ENCODE results near the gene BARX2. TPM values are rescaled to one million over a fixed set of nuclear protein-coding genes. Genes with fewer than 3 reads are reported as not detected.

The BARX2 gene
- total RNA-seq, 1 experiment from 2014 or later = 13.4 TPM

GRCh38 chr11:129390303-129390821 is 14.7 kb downstream of the BARX2 start:
- H3K4me1 ChIP-seq (replicated peaks; ENCODE audit: insufficient read depth) = peaks cover 9% of the 10 kb centered on the region
- no peaks in the 10 kb centered on the region for H3K9me3 ChIP-seq (ENCODE audit: insufficient read depth, low read depth)
- peaks cover 49% of the 10 kb centered on the region for H3K79me2 ChIP-seq (ENCODE audit: low read depth)
- no peak for DNase-seq
- H3K4me2 ChIP-seq = no peak overlapping the region
- ChIA-PET POLR2A (ENCODE audit: unreplicated experiment) (no interaction called here), CTCF (no interaction called here)
- H3K4me3 ChIP-seq = no peak overlapping the region
- H3K27ac ChIP-seq = no peak overlapping the region
- H3K9me2 ChIP-seq (ENCODE audit: insufficient read depth) = no peaks in the 10 kb centered on the region
- no TSS peak for BruUV-seq (replicated peaks)
- no peaks in the 10 kb centered on the region for H4K20me1 ChIP-seq (ENCODE audit: insufficient read depth)
- no peaks in the 10 kb centered on the region for H3K36me3 ChIP-seq (ENCODE audit: low read depth)
- H3F3A ChIP-seq (ENCODE audit: insufficient read depth, low read depth) = no peaks in the 10 kb centered on the region; the same call in 1 of the 2 replicates
- TF ChIP-seq CTCF (conservative IDR thresholded peaks at IDR 0.05) (no peak), EZH2 (IDR thresholded peaks at IDR 0.05; ENCODE audit: low read depth) (no peak)
- H3K27me3 ChIP-seq (ENCODE audit: insufficient read depth, low read depth) = no peaks in the 10 kb centered on the region
- intact Hi-C loops (cut with micrococcal nuclease; ENCODE audit: unreplicated experiment) = no loop called here
- H2AFZ ChIP-seq = no peak overlapping the region

- H3K36me3 ChIP-seq (ENCODE audit: low read depth) = no peaks in the 10 kb centered on the region
- peaks cover 9% of the 10 kb centered on the region for H3K4me1 ChIP-seq (replicated peaks; ENCODE audit: insufficient read depth)
- DNase-seq = no peak
- peaks cover 51% of the 10 kb centered on the region for H3K79me2 ChIP-seq (ENCODE audit: low read depth)
- H3K27ac ChIP-seq = no peak overlapping the region
- no peaks in the 10 kb centered on the region; the same call in 1 of the 2 replicates for H3F3A ChIP-seq (ENCODE audit: insufficient read depth, low read depth)
- no peaks in the 10 kb centered on the region for H3K9me2 ChIP-seq (ENCODE audit: insufficient read depth)
- intact Hi-C loops (cut with micrococcal nuclease; ENCODE audit: unreplicated experiment) = no loop called here
- TF ChIP-seq EZH2 (IDR thresholded peaks at IDR 0.05; ENCODE audit: low read depth) (no peak), CTCF (conservative IDR thresholded peaks at IDR 0.05) (no peak)
- H4K20me1 ChIP-seq (ENCODE audit: insufficient read depth) = no peaks in the 10 kb centered on the region
- no TSS peak for BruUV-seq (replicated peaks)
- POLR2A ChIA-PET (ENCODE audit: unreplicated experiment) = interaction anchor here (0.6 kb wide), 1 partner anchor 245 kb away, joined by 3 read pairs; no protein-coding TSS in a partner anchor
- H3K9me3 ChIP-seq (ENCODE audit: insufficient read depth, low read depth) = no peaks in the 10 kb centered on the region
- no peak overlapping the region for H2AFZ ChIP-seq
- no peak overlapping the region for H3K4me3 ChIP-seq
- CTCF ChIA-PET = no interaction called here
- H3K27me3 ChIP-seq (ENCODE audit: insufficient read depth, low read depth) = no peaks in the 10 kb centered on the region
- H3K4me2 ChIP-seq = no peak overlapping the region
Measured at GRCh38 chr11:129391360-129391759, 15.7 kb downstream of the BARX2 start.

- CTCF ChIA-PET = no interaction called here
- intact Hi-C loops (cut with micrococcal nuclease; ENCODE audit: unreplicated experiment) = no loop called here
- no peaks in the 10 kb centered on the region; the same call in 1 of the 2 replicates for H3F3A ChIP-seq (ENCODE audit: insufficient read depth, low read depth)
Measured at GRCh38 chr11:129391821-129392220, 16.2 kb downstream of the BARX2 start.

More at GRCh38 chr11:129391821-129392220, 16.2 kb downstream of the BARX2 start:
- H3K27me3 ChIP-seq (ENCODE audit: insufficient read depth, low read depth) = no peaks in the 10 kb centered on the region
- POLR2A ChIA-PET (ENCODE audit: unreplicated experiment) = interaction anchor here (0.6 kb wide), 1 partner anchor 246 kb away, joined by 3 read pairs; no protein-coding TSS in a partner anchor
- H3K4me1 ChIP-seq (replicated peaks; ENCODE audit: insufficient read depth) = peaks cover 9% of the 10 kb centered on the region
- peaks cover 55% of the 10 kb centered on the region for H3K79me2 ChIP-seq (ENCODE audit: low read depth)
- no peak overlapping the region for H2AFZ ChIP-seq
- no TSS peak for BruUV-seq (replicated peaks)
- no peaks in the 10 kb centered on the region for H4K20me1 ChIP-seq (ENCODE audit: insufficient read depth)
- H3K4me2 ChIP-seq = no peak overlapping the region
- H3K36me3 ChIP-seq (ENCODE audit: low read depth) = no peaks in the 10 kb centered on the region
- H3K4me3 ChIP-seq = no peak overlapping the region
- H3K9me2 ChIP-seq (ENCODE audit: insufficient read depth) = no peaks in the 10 kb centered on the region
- TF ChIP-seq CTCF (conservative IDR thresholded peaks at IDR 0.05) = no peak
- no peak for TF ChIP-seq EZH2 (IDR thresholded peaks at IDR 0.05; ENCODE audit: low read depth)
- H3K9me3 ChIP-seq (ENCODE audit: insufficient read depth, low read depth) = no peaks in the 10 kb centered on the region
- DNase-seq = no peak
- no peak overlapping the region for H3K27ac ChIP-seq

All from PC-9 (cell line).